HG03280 (cell line): ENCODE measurements around the gene GUCY2C.
"Not testable (repeated sequence)": the region's sequence is repeated elsewhere in the genome, so short reads cannot be mapped to it uniquely, and the experiment has no call there.

Experiments
- ATAC-seq: cut with Tn5 transposase; IDR thresholded peaks from one replicate; pipeline ENCODE4 v1.9.1; 2021; ENCODE audit warnings: mild to moderate bottlenecking, moderate library complexity; ENCODE audit not compliant: unreplicated experiment

The GUCY2C gene

DNA sequence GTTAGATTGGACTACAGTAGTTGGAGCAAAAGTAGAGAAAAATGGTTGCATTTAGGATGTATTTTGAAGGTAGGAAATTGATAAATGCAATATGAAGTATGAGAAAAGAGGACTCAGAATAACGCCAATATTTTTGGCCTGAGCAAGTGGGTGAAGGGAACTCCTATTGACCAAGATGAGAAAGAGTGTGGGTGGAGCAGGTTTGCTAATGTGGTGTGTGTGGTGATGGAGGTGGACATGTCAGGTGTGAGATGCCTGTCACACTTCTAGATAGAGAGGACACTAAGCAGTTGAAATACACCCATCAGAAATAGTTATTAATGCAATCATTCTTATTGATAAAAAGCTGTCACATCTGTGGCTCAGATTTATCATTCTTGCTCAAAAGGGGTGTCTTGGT, 7.3 kb downstream of the GUCY2C start:
- ATAC-seq, result no peak

DNA sequence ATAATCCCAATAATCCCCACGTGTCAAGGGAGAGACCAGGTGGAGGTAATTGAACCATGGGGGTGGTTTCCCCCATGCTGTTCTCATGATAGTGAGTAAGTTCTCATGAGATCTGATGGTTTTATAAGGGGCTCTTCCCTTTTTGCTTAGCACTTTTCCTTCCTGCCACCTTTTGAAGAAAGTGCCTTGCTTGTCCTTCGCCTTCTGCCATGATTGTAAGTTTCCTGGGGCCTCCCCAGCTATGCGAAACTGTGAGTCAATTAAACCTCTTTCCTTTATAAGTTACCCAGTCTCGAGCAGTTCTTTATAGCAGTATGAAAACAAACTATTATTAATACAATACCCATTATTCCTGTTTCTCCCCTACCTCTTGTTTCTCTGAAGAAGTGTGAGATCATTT, 14.2 kb downstream of the GUCY2C start:
- ATAC-seq, result not testable (repeated sequence)

- ATAC-seq, result no peak
Observed at GRCh38 chr12:14681625-14682024, 14.8 kb downstream of the GUCY2C start.

DNA sequence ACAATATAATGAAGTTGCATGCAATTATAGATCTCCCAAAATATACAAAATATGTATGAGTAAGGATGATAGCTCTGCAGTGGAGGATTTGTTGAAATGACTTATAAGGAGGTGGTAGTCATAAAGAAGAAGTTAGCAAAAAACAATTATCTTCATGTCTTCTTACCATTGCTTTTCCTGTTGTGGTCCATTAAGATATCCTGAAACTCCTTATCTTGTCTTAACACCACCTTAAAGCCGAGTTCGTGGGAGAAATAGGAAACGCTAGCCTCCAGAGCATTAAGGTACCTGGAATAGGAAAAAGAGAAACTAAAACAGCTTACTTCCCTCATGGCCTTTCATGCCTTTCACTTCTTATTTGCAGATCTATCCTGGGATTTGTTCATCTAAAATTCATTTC, 15.2 kb downstream of the GUCY2C start:
- no peak for ATAC-seq

DNA sequence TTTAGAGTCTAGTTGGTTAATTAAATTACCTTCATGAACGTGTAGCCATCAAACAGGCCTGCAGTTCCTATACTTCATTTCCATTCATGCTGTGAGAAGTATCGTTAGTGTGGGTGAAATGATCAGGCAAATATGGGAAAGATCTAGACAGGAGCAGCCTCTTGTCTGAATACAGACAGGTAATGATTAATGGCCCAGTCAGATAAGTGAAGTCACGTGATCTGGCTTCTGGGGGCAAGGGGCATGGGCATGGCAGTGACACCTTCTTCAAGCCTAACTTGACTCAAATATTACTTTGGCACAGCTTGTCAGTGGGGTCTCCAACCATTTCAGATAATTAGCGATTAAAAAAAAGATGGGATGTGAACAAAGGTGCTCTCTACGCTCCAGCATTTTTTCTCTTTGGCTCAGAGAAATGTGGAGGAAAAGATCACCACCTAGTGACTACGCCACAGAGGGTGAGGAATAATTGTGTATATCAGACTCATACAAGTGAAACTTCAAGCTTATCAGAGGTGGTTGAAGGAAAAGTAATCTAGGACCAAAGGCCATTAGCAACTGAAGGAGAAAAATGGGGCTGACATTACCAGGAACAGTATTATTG, 17.8 kb downstream of the GUCY2C start:
- ATAC-seq, result no peak

DNA sequence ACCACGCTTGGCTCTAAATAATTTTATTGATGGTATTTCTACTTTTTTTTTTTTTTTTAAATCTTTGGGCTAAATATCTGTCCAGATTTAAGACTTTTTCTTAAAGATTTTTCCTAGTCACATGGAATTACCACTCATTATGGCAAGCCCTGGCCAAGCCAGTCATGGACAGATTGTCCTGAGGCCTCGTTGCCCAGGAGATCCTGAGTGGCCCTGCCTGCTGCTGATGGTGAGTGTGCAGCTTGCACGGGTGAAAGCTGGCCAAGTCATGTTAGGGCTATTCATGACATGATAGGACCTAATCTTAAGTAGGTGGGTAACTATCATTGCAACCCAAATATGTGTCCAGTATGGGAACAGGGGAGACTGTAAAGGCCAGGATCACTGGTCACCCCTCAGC, 27.8 kb downstream of the GUCY2C start:
- ATAC-seq, result no peak

- ATAC-seq, result no peak
Observed at GRCh38 chr12:14665354-14666348, 30.7 kb downstream of the GUCY2C start.

DNA sequence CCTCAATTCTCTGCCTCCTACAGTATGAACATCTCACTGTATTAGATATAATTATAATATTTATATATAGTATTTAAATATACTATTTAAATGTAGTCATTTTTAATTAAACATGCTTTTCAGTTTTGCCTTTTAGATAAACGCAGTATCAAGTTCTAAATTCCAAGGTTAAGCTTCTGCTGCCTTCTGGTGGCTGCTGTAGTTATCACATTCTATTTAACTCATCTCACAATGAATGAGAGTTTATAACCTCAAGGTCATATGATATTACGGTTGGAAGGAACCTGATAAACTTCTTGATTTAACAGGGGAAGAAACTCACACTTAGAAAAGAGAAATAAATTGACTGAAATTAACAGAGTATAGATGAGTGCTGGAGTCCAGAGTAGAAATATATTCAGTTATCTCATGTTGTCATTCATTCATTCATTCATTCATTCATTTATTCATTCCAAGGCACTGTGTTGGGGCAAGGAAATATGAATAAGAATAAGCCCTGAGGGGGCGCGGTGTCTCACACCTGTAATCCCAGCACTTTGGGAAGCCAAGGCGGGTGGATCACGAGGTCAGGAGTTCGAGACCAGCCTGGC, 31.9 kb downstream of the GUCY2C start:
- ATAC-seq, result no peak

- no peak for ATAC-seq
Observed at GRCh38 chr12:14663002-14663401, 33.4 kb downstream of the GUCY2C start.

- ATAC-seq, result no peak
Observed at GRCh38 chr12:14656846-14657245, 39.6 kb downstream of the GUCY2C start.

DNA sequence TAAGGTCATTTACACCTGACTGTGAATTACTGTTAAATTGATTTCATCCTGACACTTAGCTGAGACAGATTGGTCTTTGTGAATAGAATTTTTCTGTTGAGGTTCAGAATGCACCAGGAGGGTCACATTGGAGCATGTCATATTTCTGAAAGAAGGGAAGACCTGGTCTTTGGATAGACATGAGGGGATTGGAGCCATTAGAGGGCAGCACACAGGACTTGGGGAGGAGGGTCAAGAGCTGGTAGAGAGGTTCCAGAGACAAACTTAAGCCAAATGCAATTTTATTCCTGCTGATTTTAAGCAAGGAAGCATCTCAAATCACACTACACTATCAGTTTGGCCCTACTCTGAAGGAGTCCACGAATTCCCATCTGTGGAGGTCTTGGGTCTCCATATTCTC, 41.1 kb downstream of the GUCY2C start:
- no peak for ATAC-seq

DNA sequence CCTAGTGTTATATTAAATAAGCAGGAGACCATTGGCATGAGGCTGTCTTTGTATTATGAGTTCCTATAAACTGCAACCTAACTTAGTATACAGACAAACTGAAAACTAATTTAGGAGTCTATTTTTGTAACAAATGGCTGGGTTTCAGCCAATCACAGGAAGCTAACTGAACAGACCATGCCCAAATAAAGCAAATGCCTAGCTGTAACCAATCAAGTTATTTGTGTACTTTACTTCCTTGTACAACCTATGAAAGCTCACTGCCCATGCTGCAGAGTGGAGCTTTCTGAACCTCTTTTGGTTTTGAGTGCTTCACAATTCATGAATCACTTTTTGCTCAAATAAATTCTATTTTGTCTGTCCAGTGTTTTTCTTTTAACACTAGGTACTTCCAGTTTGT, 41.6 kb downstream of the GUCY2C start:
- no peak for ATAC-seq

GRCh38 chr12:14654416-14654815, 42.0 kb downstream of the GUCY2C start:
- no peak for ATAC-seq

- ATAC-seq, result no peak
Observed at GRCh38 chr12:14652483-14652882, 43.9 kb downstream of the GUCY2C start.

GRCh38 chr12:14651371-14651770, 45.0 kb downstream of the GUCY2C start:
- no peak for ATAC-seq

- ATAC-seq, result no peak
Observed at GRCh38 chr12:14650789-14651188, 45.6 kb downstream of the GUCY2C start.

DNA sequence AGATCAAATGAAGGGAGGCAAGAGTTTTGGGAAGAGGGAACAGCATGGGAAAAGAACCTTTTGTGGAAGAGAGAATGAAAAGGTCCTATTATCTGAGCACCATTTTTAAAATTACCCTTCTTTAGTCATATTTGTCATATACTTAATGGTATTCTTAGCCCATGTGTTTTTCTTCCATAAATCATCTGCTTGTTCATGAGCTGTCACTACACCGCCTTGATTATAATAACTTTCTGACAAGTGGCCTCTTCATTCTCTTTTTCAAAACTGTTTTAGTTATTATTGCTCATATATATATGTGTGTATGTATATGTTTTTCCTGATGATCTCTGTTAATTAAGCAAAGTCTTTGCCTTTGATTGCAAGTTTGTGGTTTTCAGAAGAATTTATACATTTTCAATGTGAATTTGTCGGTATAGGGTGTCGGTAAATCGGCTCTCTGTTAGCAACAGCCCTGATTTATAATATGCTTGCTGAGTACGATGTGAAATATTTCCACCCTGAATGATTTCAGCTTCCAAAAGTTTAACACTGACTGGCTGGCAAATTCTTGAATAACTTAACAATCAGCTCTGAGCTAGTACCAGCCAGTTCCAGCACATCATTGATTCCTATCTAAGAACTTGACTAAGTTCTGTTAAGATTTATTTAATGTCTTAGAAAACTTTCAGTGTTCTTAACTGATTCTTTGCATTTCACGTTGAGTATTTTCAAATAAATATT, 49.2 kb downstream of the GUCY2C start:
- no peak for ATAC-seq

- no peak for ATAC-seq
Observed at GRCh38 chr12:14643251-14643650, 53.1 kb downstream of the GUCY2C start.

DNA sequence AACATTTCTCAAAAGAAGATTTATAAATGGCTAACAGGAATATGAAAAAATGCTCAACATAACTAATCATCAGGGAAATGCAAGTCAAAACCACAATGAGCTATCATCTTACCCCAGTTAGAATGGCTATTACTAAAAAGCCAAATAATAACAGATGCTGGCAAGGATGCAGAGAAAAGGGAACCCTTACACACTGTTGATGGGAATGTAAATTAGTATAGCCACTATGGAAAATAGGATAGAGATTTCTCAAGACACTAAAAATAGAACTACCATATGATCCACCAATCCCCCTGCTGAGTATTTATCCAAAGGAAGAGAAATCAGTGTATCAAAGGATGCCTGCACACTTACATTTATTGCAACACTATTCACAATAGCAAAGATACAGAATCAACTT, 58.3 kb downstream of the GUCY2C start:
- ATAC-seq, result no peak

DNA sequence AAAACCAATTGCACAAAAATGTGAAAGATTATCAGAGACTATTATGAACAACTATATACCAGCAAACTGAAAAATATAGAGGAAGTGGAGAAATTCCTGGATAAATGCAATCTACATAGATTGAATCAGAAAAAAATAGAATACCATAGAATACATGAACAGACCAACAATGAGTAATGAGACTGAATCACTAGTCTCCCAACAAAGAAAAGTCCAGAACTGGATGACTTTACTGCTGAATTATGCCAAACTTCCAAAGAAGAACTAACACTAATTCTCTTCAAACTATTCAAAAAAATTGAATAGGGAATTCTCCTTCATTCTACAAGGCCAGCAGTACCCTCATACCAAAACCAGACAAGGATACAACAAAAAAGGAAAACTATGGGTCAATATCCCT, 60.6 kb downstream of the GUCY2C start:
- ATAC-seq, result no peak

DNA sequence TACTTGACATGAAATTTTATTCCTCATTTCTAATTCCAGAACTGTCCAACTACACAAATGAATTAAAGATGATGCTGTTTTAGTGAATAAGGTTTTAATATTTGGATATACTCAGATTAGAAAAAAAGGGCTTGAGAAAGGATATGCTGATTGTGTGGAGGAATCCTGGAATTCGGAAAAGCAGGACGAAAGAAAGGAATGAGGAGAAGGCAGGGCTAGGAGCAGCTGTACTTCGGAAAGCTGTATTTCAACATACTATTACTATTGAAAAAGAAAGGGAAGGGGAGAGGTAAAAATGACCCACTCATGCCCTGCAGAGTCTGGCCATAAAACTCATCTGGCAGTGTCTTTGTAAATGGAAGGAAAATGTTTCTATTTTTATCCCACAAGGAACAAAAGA, 65.6 kb downstream of the GUCY2C start:
- ATAC-seq, result no peak
